Measurements from ENCODE around the gene RPAP3. TPM values are rescaled to one million over a fixed set of nuclear protein-coding genes. Genes with fewer than 3 reads are reported as not detected.
A peak's percentile ranks its signal among the peaks of the same experiment; 100 is the strongest.

Gene RPAP3
- total and polyA plus RNA-seq, 9 of the 15 experiments (the other 6 are each of a cell fraction or from before 2014, with no cell fraction given), result 40.0 to 92.1 (median 54.1) TPM

GRCh38 chr12:47705566-47706425 is at the start of gene RPAP3 (continued):
- peak; percentile 64 for TF ChIP-seq ARID4B (CRISPR knock-in tag; IDR thresholded peaks at IDR 0.05)
- no peak for TF ChIP-seq KLF6 (CRISPR knock-in tag; IDR thresholded peaks at IDR 0.05; ENCODE audit: borderline replicate concordance)
- no peak for TF ChIP-seq RFX1 (IDR thresholded peaks at IDR 0.05)
- TF ChIP-seq GATA2 (CRISPR knock-in tag; IDR thresholded peaks at IDR 0.05), result no peak
- no peak for TF ChIP-seq ZKSCAN3 (CRISPR knock-in tag; IDR thresholded peaks at IDR 0.05)
- 0 out of 2 replicates have a peak, but pooled peaks have one; percentile 35 for TF ChIP-seq FOXJ2 (tag; IDR thresholded peaks at IDR 0.05)
- no peak for TF ChIP-seq TRIM28 (IDR thresholded peaks at IDR 0.05)
- TF ChIP-seq ZHX1 (conservative IDR thresholded peaks at IDR 0.05; ENCODE audit: low read length), result no peak
- no peak for TF ChIP-seq HNRNPLL (IDR thresholded peaks at IDR 0.05; ENCODE audit: low read depth, low read length, poor library complexity, severe bottlenecking)
- no peak for TF ChIP-seq ZNF175 (CRISPR knock-in tag; IDR thresholded peaks at IDR 0.05; ENCODE audit: low read depth)
- TF ChIP-seq CBFA2T3 (IDR thresholded peaks at IDR 0.05), result peak; percentile 57
- no peak for TF ChIP-seq TFAM (CRISPR knock-in tag; conservative IDR thresholded peaks at IDR 0.05)
- TF ChIP-seq ZFP1 (CRISPR knock-in tag; IDR thresholded peaks at IDR 0.05), result no peak
- peak; percentile 59; the same call in 1 of the 2 replicates for TF ChIP-seq ELF1 (tag; IDR thresholded peaks at IDR 0.05)
- TF ChIP-seq XRCC5 (IDR thresholded peaks at IDR 0.05; ENCODE audit: low read depth, low read length), result no peak; the same call in 1 of the 2 replicates
- TF ChIP-seq ZNF584 (CRISPR knock-in tag; IDR thresholded peaks at IDR 0.05; ENCODE audit: low read depth), result no peak
- peak; percentile 38; the same call in 1 of the 2 replicates for TF ChIP-seq OTX1 (CRISPR knock-in tag; IDR thresholded peaks at IDR 0.05)
- TF ChIP-seq PHF21A (IDR thresholded peaks at IDR 0.05; ENCODE audit: borderline replicate concordance, low read depth), result no peak
- no peak for TF ChIP-seq NFIX (CRISPR knock-in tag; IDR thresholded peaks at IDR 0.05; ENCODE audit: low read depth)
- TF ChIP-seq ZNF253 (CRISPR knock-in tag; conservative IDR thresholded peaks at IDR 0.05), result no peak
- no peak for TF ChIP-seq GTF2B (IDR thresholded peaks at IDR 0.05; ENCODE audit: extremely low read depth, insufficient read length)
- peak; percentile 71 for TF ChIP-seq SPI1 (IDR thresholded peaks at IDR 0.05; ENCODE audit: borderline replicate concordance, low read depth, low read length)

Measured in K562 (cell line).